GM18507 (cell line): ENCODE data around the gene SPI1.

Source experiments
- DNase-seq: peaks from one replicate; pipeline ENCODE4 v3.0.0; 2011; ENCODE audit warnings: low read depth; ENCODE audit not compliant: insufficient read length; ENCODE audit errors: extremely low spot score
- FAIRE-seq: peaks from 2 replicates; lab custom pipeline; 2011; peaks lifted over from hg19 to GRCh38; lab: Jason Lieb, UNC

Gene SPI1

GRCh38 chr11:47407746-47408590 is 29.6 kb upstream of the SPI1 start, which contains the start of gene SLC39A13:
TSS of gene SLC39A13 (plus strand) at chr11:47408590. CDS start at chr11:47410095, 1,505 bp downstream.
- DNase-seq (peak; percentile 93), FAIRE-seq (peak; percentile 87)

- DNase-seq, result no peak
- FAIRE-seq, result no peak
Observed at GRCh38 chr11:47406896-47407745, 28.8 kb upstream of the SPI1 start.

- no peak for FAIRE-seq
- no peak for DNase-seq
Observed at GRCh38 chr11:47403571-47403970, 25.2 kb upstream of the SPI1 start.

- DNase-seq (no peak), FAIRE-seq (no peak)
Observed at GRCh38 chr11:47403135-47403534, 24.8 kb upstream of the SPI1 start.

GRCh38 chr11:47400768-47401279 is 22.5 kb upstream of the SPI1 start:
- FAIRE-seq, result peak; percentile 71
- DNase-seq, result no peak

- FAIRE-seq (peak; percentile 12), DNase-seq (no peak)
Observed at GRCh38 chr11:47399860-47400767, 21.8 kb upstream of the SPI1 start.

GRCh38 chr11:47398551-47398950 is 20.2 kb upstream of the SPI1 start:
- DNase-seq (no peak), FAIRE-seq (no peak)

GRCh38 chr11:47398011-47398410 is 19.7 kb upstream of the SPI1 start:
- DNase-seq, result no peak
- FAIRE-seq, result no peak

GRCh38 chr11:47396049-47396320 is 17.6 kb upstream of the SPI1 start:
- FAIRE-seq, result no peak
- no peak for DNase-seq

- DNase-seq (no peak), FAIRE-seq (no peak)
Observed at GRCh38 chr11:47395223-47396048, 17.1 kb upstream of the SPI1 start.

- peak; percentile 79 for FAIRE-seq
- DNase-seq, result peak; percentile 75
Observed at GRCh38 chr11:47394322-47395222, 16.2 kb upstream of the SPI1 start.

- no peak for FAIRE-seq
- DNase-seq, result no peak
Observed at GRCh38 chr11:47394050-47394321, 15.6 kb upstream of the SPI1 start.

- no peak for FAIRE-seq
Observed at GRCh38 chr11:47393163-47394049, 15.1 kb upstream of the SPI1 start.

GRCh38 chr11:47392546-47393162 is 14.3 kb upstream of the SPI1 start:
- no peak for FAIRE-seq

More at GRCh38 chr11:47393163-47394049, 15.1 kb upstream of the SPI1 start:
- no peak for DNase-seq

GRCh38 chr11:47391711-47392432 is 13.5 kb upstream of the SPI1 start:
- no peak for FAIRE-seq
- no peak for DNase-seq

More at GRCh38 chr11:47392546-47393162, 14.3 kb upstream of the SPI1 start:
- no peak for DNase-seq

GRCh38 chr11:47391077-47391583 is 12.8 kb upstream of the SPI1 start:
- no peak for DNase-seq
- no peak for FAIRE-seq
